ENCODE results near the gene MPZL2.

- TF ChIP-seq EZH2 (IDR thresholded peaks at IDR 0.05; ENCODE audit: low read length, unreplicated experiment): no peak
- TF ChIP-seq CTCF (conservative IDR thresholded peaks at IDR 0.05; ENCODE audit: low read depth, low read length): no peak
Measured at GRCh38 chr11:118259138-118259537, 5.0 kb downstream of the MPZL2 start.
